HepG2 (cell line): ENCODE results near the gene ARHGEF16. TPM values are rescaled to one million over a fixed set of nuclear protein-coding genes. Genes with fewer than 3 reads are reported as not detected.

Experiments
- AGO1 ChIP-seq: fragments of 200-400 bp; formaldehyde crosslinking; IDR thresholded peaks from 2 replicates; pipeline ENCODE4 v1.6.1; 2017; ENCODE audit warnings: mild to moderate bottlenecking, low read depth, low read length, moderate library complexity; ENCODE audit not compliant: poor library complexity, severe bottlenecking
- CENPX ChIP-seq: sonication (generic); formaldehyde crosslinking; IDR thresholded peaks from 2 replicates; pipeline ENCODE4 v1.9.0; 2021; ENCODE audit warnings: mild to moderate bottlenecking, missing genetic modification reagents, moderate library complexity
- DNMT1 ChIP-seq: sonication (generic); formaldehyde crosslinking; IDR thresholded peaks from 2 replicates; pipeline ENCODE4 v1.5.1; 2020; ENCODE audit warnings: mild to moderate bottlenecking, missing genetic modification reagents
- MEF2D ChIP-seq: sonication (generic); formaldehyde crosslinking; IDR thresholded peaks from 2 replicates; pipeline ENCODE4 v1.5.1; 2020; ENCODE audit warnings: mild to moderate bottlenecking, missing genetic modification reagents
- MEIS1 ChIP-seq: sonication (generic); formaldehyde crosslinking; IDR thresholded peaks from 2 replicates; pipeline ENCODE4 v1.9.0; 2021; ENCODE audit warnings: mild to moderate bottlenecking, missing genetic modification reagents, moderate library complexity, borderline replicate concordance
- NAIF1 ChIP-seq: sonication (generic); formaldehyde crosslinking; IDR thresholded peaks from 2 replicates; pipeline ENCODE4 v1.5.0; 2020; ENCODE audit warnings: mild to moderate bottlenecking, missing genetic modification reagents, borderline replicate concordance
- REXO4 ChIP-seq: sonication (generic); formaldehyde crosslinking; IDR thresholded peaks from 2 replicates; pipeline ENCODE4 v1.8.0; 2022; ENCODE audit warnings: missing genetic modification reagents, mild to moderate bottlenecking, borderline replicate concordance
- TARDBP ChIP-seq: sonication (generic); formaldehyde crosslinking; IDR thresholded peaks from 2 replicates; pipeline ENCODE4 v1.8.0; 2022; ENCODE audit warnings: mild to moderate bottlenecking, missing genetic modification reagents
- ZFP82 ChIP-seq: sonication (generic); formaldehyde crosslinking; IDR thresholded peaks from 2 replicates; pipeline ENCODE4 v1.5.1; 2020; ENCODE audit warnings: mild to moderate bottlenecking, missing genetic modification reagents, borderline replicate concordance
- ZMYM4 ChIP-seq: sonication (generic); formaldehyde crosslinking; IDR thresholded peaks from 2 replicates; pipeline ENCODE4 v1.8.1; 2023; ENCODE audit warnings: mild to moderate bottlenecking, missing genetic modification reagents
- ZNF121 ChIP-seq: sonication (generic); formaldehyde crosslinking; IDR thresholded peaks from 2 replicates; pipeline ENCODE4 v1.5.0; 2020; ENCODE audit warnings: mild to moderate bottlenecking, missing genetic modification reagents
- ZNF260 ChIP-seq: sonication (generic); formaldehyde crosslinking; IDR thresholded peaks from 2 replicates; pipeline ENCODE4 v1.4.0; 2020; ENCODE audit warnings: missing genetic modification reagents, low read depth, mild to moderate bottlenecking, borderline replicate concordance
- ZNF564 ChIP-seq: sonication (generic); formaldehyde crosslinking; IDR thresholded peaks from 2 replicates; pipeline ENCODE4 v1.8.1; 2023; ENCODE audit warnings: mild to moderate bottlenecking, missing genetic modification reagents
- ZNF670 ChIP-seq: sonication (generic); formaldehyde crosslinking; IDR thresholded peaks from 2 replicates; pipeline ENCODE4 v1.8.0; 2022; ENCODE audit warnings: mild to moderate bottlenecking, missing genetic modification reagents, borderline replicate concordance
- polyA plus RNA-seq, 8 experiments: library from polyadenylated mRNA; depleted of rRNA in 3 of 8; stranded (reverse) in 7 of 8; unstranded in 1 of 8; fragments of >200 nt; fragmentation: Illumina TruSeq in 4 of 8; extraction: Trizol in 4 of 8; gene quantifications; 2 replicates each; pipeline versions ENCODE4 v1.2.1 to v1.2.3, GENCODE V29; 2011 to 2016; ENCODE audit warnings: low read depth in 4 of 8, missing spikeins in 1 of 8, mixed read lengths in 1 of 8; ENCODE audit not compliant: insufficient read depth in 1 of 8
- total RNA-seq, 5 experiments: library from RNA; depleted of rRNA; stranded (reverse); fragments of >200 nt; fragmentation: Illumina TruSeq; extraction: Trizol; gene quantifications; 2 replicates each; pipeline ENCODE4 v1.2.3, GENCODE V29; 2016; ENCODE audit warnings: low read depth in 1 of 5
- TF ChIP-seq, protein P1 (sequence below): sonication (generic); formaldehyde crosslinking; IDR thresholded peaks from 2 replicates; pipeline ENCODE4 v1.4.0; 2020; ENCODE audit warnings: missing genetic modification reagents
- TF ChIP-seq, protein P2 (sequence below): sonication (generic); formaldehyde crosslinking; IDR thresholded peaks from 2 replicates; pipeline ENCODE4 v1.4.0; 2020; ENCODE audit warnings: missing genetic modification reagents, borderline replicate concordance
- TF ChIP-seq, protein P3 (sequence below): sonication (generic); formaldehyde crosslinking; IDR thresholded peaks from 2 replicates; pipeline ENCODE4 v1.4.0; 2020; ENCODE audit warnings: mild to moderate bottlenecking, missing genetic modification reagents, borderline replicate concordance

The ARHGEF16 gene
- total and polyA plus RNA-seq, 2 of the 13 experiments (the other 11 are each of a cell fraction or from before 2014, with no cell fraction given) = 20.3 to 39.9 TPM

GRCh38 chr1:3472088-3472850 is 17.8 kb downstream of the ARHGEF16 start (continued):
- TF ChIP-seq ZNF670 (CRISPR knock-in tag) = no peak
- TF ChIP-seq ZNF260 (CRISPR knock-in tag) = no peak
- no peak for TF ChIP-seq MEF2D (CRISPR knock-in tag)
- TF ChIP-seq ZFP82 (CRISPR knock-in tag) = no peak
- TF ChIP-seq ZNF564 (CRISPR knock-in tag) = no peak
- TF ChIP-seq, protein P1, sequence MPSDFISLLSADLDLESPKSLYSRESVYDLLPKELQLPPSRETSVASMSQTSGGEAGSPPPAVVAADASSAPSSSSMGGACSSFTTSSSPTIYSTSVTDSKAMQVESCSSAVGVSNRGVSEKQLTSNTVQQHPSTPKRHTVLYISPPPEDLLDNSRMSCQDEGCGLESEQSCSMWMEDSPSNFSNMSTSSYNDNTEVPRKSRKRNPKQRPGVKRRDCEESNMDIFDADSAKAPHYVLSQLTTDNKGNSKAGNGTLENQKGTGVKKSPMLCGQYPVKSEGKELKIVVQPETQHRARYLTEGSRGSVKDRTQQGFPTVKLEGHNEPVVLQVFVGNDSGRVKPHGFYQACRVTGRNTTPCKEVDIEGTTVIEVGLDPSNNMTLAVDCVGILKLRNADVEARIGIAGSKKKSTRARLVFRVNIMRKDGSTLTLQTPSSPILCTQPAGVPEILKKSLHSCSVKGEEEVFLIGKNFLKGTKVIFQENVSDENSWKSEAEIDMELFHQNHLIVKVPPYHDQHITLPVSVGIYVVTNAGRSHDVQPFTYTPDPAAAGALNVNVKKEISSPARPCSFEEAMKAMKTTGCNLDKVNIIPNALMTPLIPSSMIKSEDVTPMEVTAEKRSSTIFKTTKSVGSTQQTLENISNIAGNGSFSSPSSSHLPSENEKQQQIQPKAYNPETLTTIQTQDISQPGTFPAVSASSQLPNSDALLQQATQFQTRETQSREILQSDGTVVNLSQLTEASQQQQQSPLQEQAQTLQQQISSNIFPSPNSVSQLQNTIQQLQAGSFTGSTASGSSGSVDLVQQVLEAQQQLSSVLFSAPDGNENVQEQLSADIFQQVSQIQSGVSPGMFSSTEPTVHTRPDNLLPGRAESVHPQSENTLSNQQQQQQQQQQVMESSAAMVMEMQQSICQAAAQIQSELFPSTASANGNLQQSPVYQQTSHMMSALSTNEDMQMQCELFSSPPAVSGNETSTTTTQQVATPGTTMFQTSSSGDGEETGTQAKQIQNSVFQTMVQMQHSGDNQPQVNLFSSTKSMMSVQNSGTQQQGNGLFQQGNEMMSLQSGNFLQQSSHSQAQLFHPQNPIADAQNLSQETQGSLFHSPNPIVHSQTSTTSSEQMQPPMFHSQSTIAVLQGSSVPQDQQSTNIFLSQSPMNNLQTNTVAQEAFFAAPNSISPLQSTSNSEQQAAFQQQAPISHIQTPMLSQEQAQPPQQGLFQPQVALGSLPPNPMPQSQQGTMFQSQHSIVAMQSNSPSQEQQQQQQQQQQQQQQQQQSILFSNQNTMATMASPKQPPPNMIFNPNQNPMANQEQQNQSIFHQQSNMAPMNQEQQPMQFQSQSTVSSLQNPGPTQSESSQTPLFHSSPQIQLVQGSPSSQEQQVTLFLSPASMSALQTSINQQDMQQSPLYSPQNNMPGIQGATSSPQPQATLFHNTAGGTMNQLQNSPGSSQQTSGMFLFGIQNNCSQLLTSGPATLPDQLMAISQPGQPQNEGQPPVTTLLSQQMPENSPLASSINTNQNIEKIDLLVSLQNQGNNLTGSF (CRISPR knock-in tag) = no peak
- TF ChIP-seq, protein P2, sequence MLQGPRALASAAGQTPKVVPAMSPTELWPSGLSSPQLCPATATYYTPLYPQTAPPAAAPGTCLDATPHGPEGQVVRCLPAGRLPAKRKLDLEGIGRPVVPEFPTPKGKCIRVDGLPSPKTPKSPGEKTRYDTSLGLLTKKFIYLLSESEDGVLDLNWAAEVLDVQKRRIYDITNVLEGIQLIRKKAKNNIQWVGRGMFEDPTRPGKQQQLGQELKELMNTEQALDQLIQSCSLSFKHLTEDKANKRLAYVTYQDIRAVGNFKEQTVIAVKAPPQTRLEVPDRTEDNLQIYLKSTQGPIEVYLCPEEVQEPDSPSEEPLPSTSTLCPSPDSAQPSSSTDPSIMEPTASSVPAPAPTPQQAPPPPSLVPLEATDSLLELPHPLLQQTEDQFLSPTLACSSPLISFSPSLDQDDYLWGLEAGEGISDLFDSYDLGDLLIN = no peak
- 0 out of 2 replicates have a peak, but pooled peaks have one; percentile 17 for TF ChIP-seq MEIS1 (CRISPR knock-in tag)
- TF ChIP-seq ZNF121 = no peak
- TF ChIP-seq REXO4 (CRISPR knock-in tag) = no peak
- TF ChIP-seq, protein P3, sequence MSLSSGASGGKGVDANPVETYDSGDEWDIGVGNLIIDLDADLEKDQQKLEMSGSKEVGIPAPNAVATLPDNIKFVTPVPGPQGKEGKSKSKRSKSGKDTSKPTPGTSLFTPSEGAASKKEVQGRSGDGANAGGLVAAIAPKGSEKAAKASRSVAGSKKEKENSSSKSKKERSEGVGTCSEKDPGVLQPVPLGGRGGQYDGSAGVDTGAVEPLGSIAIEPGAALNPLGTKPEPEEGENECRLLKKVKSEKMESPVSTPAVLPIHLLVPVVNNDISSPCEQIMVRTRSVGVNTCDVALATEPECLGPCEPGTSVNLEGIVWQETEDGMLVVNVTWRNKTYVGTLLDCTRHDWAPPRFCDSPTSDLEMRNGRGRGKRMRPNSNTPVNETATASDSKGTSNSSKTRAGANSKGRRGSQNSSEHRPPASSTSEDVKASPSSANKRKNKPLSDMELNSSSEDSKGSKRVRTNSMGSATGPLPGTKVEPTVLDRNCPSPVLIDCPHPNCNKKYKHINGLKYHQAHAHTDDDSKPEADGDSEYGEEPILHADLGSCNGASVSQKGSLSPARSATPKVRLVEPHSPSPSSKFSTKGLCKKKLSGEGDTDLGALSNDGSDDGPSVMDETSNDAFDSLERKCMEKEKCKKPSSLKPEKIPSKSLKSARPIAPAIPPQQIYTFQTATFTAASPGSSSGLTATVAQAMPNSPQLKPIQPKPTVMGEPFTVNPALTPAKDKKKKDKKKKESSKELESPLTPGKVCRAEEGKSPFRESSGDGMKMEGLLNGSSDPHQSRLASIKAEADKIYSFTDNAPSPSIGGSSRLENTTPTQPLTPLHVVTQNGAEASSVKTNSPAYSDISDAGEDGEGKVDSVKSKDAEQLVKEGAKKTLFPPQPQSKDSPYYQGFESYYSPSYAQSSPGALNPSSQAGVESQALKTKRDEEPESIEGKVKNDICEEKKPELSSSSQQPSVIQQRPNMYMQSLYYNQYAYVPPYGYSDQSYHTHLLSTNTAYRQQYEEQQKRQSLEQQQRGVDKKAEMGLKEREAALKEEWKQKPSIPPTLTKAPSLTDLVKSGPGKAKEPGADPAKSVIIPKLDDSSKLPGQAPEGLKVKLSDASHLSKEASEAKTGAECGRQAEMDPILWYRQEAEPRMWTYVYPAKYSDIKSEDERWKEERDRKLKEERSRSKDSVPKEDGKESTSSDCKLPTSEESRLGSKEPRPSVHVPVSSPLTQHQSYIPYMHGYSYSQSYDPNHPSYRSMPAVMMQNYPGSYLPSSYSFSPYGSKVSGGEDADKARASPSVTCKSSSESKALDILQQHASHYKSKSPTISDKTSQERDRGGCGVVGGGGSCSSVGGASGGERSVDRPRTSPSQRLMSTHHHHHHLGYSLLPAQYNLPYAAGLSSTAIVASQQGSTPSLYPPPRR (CRISPR knock-in tag) = no peak; the same call in 1 of the 2 replicates
- TF ChIP-seq ZMYM4 = no peak
- no peak for TF ChIP-seq DNMT1 (CRISPR knock-in tag)
- no peak for TF ChIP-seq CENPX (CRISPR knock-in tag)
- TF ChIP-seq NAIF1 (CRISPR knock-in tag) = no peak
- 0 out of 2 replicates have a peak, but pooled peaks have one; percentile 0 for TF ChIP-seq TARDBP (CRISPR knock-in tag)
- no peak for TF ChIP-seq AGO1
